ENCODE measurements around the gene GM2A.

DNA sequence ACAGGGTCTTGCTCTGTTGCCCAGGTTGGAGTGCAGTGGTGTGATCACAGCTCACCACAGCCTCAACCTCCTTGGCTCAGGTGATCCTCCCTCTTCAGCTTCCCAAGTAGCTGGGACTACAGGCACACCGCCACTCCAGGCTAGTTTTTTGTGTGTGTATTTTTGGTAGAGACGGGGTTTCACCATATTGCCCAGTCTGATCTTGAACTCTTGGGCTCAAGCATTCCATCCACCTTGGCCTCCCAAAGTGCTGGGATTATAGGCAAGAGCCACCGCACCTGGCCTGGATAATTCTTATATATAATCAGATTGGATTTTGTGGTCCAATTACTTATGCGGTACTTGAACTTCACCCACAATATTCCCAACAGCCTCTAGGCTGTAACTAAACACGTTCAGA, 48.9 kb upstream of the GM2A start:
- TF ChIP-seq, protein P1, sequence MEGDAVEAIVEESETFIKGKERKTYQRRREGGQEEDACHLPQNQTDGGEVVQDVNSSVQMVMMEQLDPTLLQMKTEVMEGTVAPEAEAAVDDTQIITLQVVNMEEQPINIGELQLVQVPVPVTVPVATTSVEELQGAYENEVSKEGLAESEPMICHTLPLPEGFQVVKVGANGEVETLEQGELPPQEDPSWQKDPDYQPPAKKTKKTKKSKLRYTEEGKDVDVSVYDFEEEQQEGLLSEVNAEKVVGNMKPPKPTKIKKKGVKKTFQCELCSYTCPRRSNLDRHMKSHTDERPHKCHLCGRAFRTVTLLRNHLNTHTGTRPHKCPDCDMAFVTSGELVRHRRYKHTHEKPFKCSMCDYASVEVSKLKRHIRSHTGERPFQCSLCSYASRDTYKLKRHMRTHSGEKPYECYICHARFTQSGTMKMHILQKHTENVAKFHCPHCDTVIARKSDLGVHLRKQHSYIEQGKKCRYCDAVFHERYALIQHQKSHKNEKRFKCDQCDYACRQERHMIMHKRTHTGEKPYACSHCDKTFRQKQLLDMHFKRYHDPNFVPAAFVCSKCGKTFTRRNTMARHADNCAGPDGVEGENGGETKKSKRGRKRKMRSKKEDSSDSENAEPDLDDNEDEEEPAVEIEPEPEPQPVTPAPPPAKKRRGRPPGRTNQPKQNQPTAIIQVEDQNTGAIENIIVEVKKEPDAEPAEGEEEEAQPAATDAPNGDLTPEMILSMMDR (conservative IDR thresholded peaks at IDR 0.05; ENCODE audit: low read depth, low read length), result no peak
- no peak for TF ChIP-seq EZH2 (IDR thresholded peaks at IDR 0.05; ENCODE audit: low read length, unreplicated experiment)
